ENCODE measurements around the gene MYEOV.

MYEOV gene

GRCh38 chr11:69342588-69343330, 48.8 kb downstream of the MYEOV start:
- DNase-seq (ENCODE audit: low spot score) = no peak

- no peak for DNase-seq (ENCODE audit: low spot score)
These were observed 49.7 kb downstream of the MYEOV start for GRCh38 chr11:69343401-69344321.

- DNase-seq (ENCODE audit: low spot score) = no peak
These were observed 50.7 kb downstream of the MYEOV start for GRCh38 chr11:69344570-69345145.
